Smooth muscle cell (in vitro differentiated cells): ENCODE results near the gene SURF6. TPM values are rescaled to one million over a fixed set of nuclear protein-coding genes. Genes with fewer than 3 reads are reported as not detected.

Experiments used
- DNase-seq: peaks from one replicate; lab custom pipeline; 2025; ENCODE audit not compliant: unreplicated experiment; lab: John Stamatoyannopoulos, UW
- H2AFZ ChIP-seq: fragments of 200-600 bp; sonication (generic); 2 replicates; pipeline ENCODE4 v1.6.0; 2016; ENCODE audit warnings: antibody characterized with exemption, low read depth, mild to moderate bottlenecking
- H3F3A ChIP-seq: fragments of 200-600 bp; sonication (generic); 2 replicates; pipeline ENCODE4 v1.6.0; 2017; ENCODE audit warnings: antibody characterized with exemption, low read depth
- H3K27ac ChIP-seq: fragments of 200-600 bp; sonication (generic); 2 replicates; pipeline ENCODE4 v1.5.1; 2016; ENCODE audit warnings: low read depth, mild to moderate bottlenecking
- H3K27me3 ChIP-seq: fragments of 200-600 bp; sonication (generic); 2 replicates; pipeline ENCODE4 v1.6.1; 2016; ENCODE audit warnings: low read depth, mild to moderate bottlenecking
- H3K36me3 ChIP-seq: fragments of 200-600 bp; sonication (generic); 2 replicates; pipeline ENCODE4 v1.5.1; 2016; ENCODE audit warnings: low read depth
- H3K4me1 ChIP-seq: fragments of 200-600 bp; sonication (generic); 2 replicates; pipeline ENCODE4 v1.5.1; 2016; ENCODE audit warnings: low read depth
- H3K4me2 ChIP-seq: fragments of 200-600 bp; sonication (generic); 2 replicates; pipeline ENCODE4 v1.6.0; 2016; ENCODE audit warnings: mild to moderate bottlenecking
- H3K4me3 ChIP-seq: fragments of 200-600 bp; sonication (generic); 2 replicates; pipeline ENCODE4 v1.5.1; 2016; ENCODE audit warnings: mild to moderate bottlenecking
- H3K79me2 ChIP-seq: fragments of 200-600 bp; sonication (generic); 2 replicates; pipeline ENCODE4 v1.6.0; 2016; ENCODE audit warnings: low read depth, mild to moderate bottlenecking
- H3K9ac ChIP-seq: fragments of 200-600 bp; sonication (generic); 2 replicates; pipeline ENCODE4 v1.6.0; 2016; ENCODE audit warnings: low read depth
- H3K9me3 ChIP-seq: fragments of 200-600 bp; sonication (generic); replicated peaks from 2 replicates; pipeline ENCODE4 v1.5.1; 2016; ENCODE audit warnings: low read depth
- H4K20me1 ChIP-seq: fragments of 200-600 bp; sonication (generic); 2 replicates; pipeline ENCODE4 v1.6.0; 2016; ENCODE audit warnings: low read depth
- WGBS: methylation state at CpG from one replicate; pipeline ENCODE4 v1.1.7; 2016; ENCODE audit warnings: low lambda C conversion rate; 5-methylcytosine and 5-hydroxymethylcytosine counted together
- polyA plus RNA-seq: library from polyadenylated mRNA; unstranded; fragments of >200 nt; fragmentation: Nextera tagmentation; extraction: Ambion mirVana; gene quantifications from 2 replicates; pipeline ENCODE4 v1.2.1, GENCODE V29; 2016
- total RNA-seq: library from RNA; depleted of rRNA; stranded (reverse); fragments of >200 nt; gene quantifications from 2 replicates; pipeline ENCODE4 v1.2.3, GENCODE V29; 2014
- TF ChIP-seq, protein P1 (sequence below): fragments of 200-600 bp; sonication (generic); IDR thresholded peaks from 2 replicates; pipeline ENCODE4 v1.5.1; 2017; ENCODE audit warnings: borderline replicate concordance, mild to moderate bottlenecking, antibody characterized with exemption; ENCODE audit not compliant: insufficient read depth, poor library complexity, severe bottlenecking

Gene SURF6
- total and polyA plus RNA-seq, 2 experiments from 2014 or later, result 8.1 to 17.8 TPM

- Histone ChIP-seq H3K9ac (no peak overlapping the region), H3K4me2 (no peak overlapping the region), H3F3A (no peaks in the 10 kb centered on the region), H3K4me1 (no peaks in the 10 kb centered on the region), H3K79me2 (no peaks in the 10 kb centered on the region), H3K27me3 (no peaks in the 10 kb centered on the region), H3K27ac (no peak overlapping the region), H3K9me3 (no peaks in the 10 kb centered on the region), H2AFZ (no peak overlapping the region), H3K4me3 (no peak overlapping the region), H3K36me3 (no peaks in the 10 kb centered on the region), H4K20me1 (no peaks in the 10 kb centered on the region)
- no peak for DNase-seq
- TF ChIP-seq, protein P1, sequence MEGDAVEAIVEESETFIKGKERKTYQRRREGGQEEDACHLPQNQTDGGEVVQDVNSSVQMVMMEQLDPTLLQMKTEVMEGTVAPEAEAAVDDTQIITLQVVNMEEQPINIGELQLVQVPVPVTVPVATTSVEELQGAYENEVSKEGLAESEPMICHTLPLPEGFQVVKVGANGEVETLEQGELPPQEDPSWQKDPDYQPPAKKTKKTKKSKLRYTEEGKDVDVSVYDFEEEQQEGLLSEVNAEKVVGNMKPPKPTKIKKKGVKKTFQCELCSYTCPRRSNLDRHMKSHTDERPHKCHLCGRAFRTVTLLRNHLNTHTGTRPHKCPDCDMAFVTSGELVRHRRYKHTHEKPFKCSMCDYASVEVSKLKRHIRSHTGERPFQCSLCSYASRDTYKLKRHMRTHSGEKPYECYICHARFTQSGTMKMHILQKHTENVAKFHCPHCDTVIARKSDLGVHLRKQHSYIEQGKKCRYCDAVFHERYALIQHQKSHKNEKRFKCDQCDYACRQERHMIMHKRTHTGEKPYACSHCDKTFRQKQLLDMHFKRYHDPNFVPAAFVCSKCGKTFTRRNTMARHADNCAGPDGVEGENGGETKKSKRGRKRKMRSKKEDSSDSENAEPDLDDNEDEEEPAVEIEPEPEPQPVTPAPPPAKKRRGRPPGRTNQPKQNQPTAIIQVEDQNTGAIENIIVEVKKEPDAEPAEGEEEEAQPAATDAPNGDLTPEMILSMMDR, result no peak
- WGBS, result 94% methylated on average over 3 of the region's 3 CpGs
Measured at GRCh38 chr9:133383438-133383837, 47.5 kb upstream of the SURF6 start.

GRCh38 chr9:133382507-133383141, 46.6 kb upstream of the SURF6 start:
- H3K9ac ChIP-seq, result no peak overlapping the region
- H3K4me1 ChIP-seq, result no peaks in the 10 kb centered on the region
- no peak overlapping the region for H3K4me3 ChIP-seq
- H3K79me2 ChIP-seq, result no peaks in the 10 kb centered on the region
- DNase-seq, result no peak
- TF ChIP-seq, protein P1, result no peak
- 91% methylated on average over 4 of the region's 4 CpGs for WGBS
- no peak overlapping the region for H3K4me2 ChIP-seq
- H3K27me3 ChIP-seq, result no peaks in the 10 kb centered on the region
- no peaks in the 10 kb centered on the region for H3F3A ChIP-seq
- H2AFZ ChIP-seq, result no peak overlapping the region
- H3K9me3 ChIP-seq, result no peaks in the 10 kb centered on the region
- no peaks in the 10 kb centered on the region for H3K36me3 ChIP-seq
- H3K27ac ChIP-seq, result no peak overlapping the region
- no peaks in the 10 kb centered on the region for H4K20me1 ChIP-seq

DNA sequence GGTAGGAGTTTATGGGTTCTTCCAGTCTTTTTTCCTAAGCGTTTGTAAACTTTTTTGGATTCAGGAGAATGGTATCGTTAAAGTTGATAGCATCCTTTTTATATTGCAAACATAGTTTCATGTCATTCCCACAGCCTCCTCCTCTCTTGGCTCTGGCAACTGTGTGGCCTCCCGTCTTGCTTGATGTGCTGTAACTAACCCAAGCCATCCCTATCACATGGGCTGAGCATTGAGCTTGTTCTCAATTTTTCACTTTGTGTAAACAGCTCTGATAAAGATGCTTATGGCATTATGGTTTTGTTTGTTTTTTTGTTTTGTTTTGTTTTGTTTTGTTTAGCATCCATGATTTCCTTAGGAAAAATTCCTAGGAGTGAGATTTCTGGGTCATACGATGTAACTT, 44.7 kb upstream of the SURF6 start:
- 89% methylated on average over 4 of the region's 4 CpGs for WGBS
- TF ChIP-seq, protein P1, result no peak
- DNase-seq, result no peak
- no peak overlapping the region for H3K9ac ChIP-seq
- no peak overlapping the region for H3K27ac ChIP-seq
- peaks cover 8% of the 10 kb centered on the region for H3K4me1 ChIP-seq
- H3K27me3 ChIP-seq, result no peaks in the 10 kb centered on the region
- no peaks in the 10 kb centered on the region for H3K36me3 ChIP-seq
- no peak overlapping the region for H3K4me2 ChIP-seq
- peaks cover 9% of the 10 kb centered on the region for H3F3A ChIP-seq
- H2AFZ ChIP-seq, result no peak overlapping the region
- H4K20me1 ChIP-seq, result no peaks in the 10 kb centered on the region
- no peak overlapping the region for H3K4me3 ChIP-seq
- H3K9me3 ChIP-seq, result no peaks in the 10 kb centered on the region
- peaks cover 1% of the 10 kb centered on the region for H3K79me2 ChIP-seq
